Measurements from ENCODE around the gene GLS.

- TF ChIP-seq CTCF (IDR thresholded peaks at IDR 0.05), result no peak
- no peak for TF ChIP-seq POLR2A (IDR thresholded peaks at IDR 0.05)
Observed at GRCh38 chr2:190859347-190860297, 21.0 kb upstream of the GLS start.

All from heart left ventricle (tissue), 13 donors.